ENCODE measurements around the gene DAZ2.
"Not testable (repeated sequence)": the region's sequence is repeated elsewhere in the genome, so short reads cannot be mapped to it uniquely, and the experiment has no call there.

DAZ2 gene

DNA sequence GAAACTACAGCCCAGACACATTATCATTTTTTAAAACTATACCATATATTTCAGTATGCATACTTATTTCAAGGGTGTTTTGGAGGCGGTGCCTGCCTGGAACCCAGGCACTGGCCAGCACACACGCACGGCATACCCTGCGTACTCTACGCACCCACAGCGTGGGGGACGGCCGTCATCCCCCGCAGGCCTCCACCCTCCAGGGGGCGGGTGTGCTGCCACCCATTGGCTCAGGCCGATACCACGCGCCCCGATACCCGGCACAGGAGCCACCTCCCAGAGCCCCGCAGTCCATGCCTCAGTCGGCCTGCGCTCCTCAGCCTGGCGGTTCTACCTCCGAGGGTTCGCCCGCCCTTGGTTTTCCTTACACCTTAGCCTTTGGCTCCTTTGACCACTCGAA is at the start of gene DAZ2:
DAZ2 (plus strand) TSS at position 301 of the 400 bp plus-strand sequence. CDS start 208 bp downstream, outside the sequence.
- not testable (repeated sequence) for DNase-seq

DNA sequence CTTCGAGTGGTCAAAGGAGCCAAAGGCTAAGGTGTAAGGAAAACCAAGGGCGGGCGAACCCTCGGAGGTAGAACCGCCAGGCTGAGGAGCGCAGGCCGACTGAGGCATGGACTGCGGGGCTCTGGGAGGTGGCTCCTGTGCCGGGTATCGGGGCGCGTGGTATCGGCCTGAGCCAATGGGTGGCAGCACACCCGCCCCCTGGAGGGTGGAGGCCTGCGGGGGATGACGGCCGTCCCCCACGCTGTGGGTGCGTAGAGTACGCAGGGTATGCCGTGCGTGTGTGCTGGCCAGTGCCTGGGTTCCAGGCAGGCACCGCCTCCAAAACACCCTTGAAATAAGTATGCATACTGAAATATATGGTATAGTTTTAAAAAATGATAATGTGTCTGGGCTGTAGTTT is 20.4 kb upstream of the DAZ2 start, which contains the start of gene DAZ1:
DAZ1 (minus strand) TSS at position 101 of the 400 bp plus-strand sequence. CDS start 208 bp downstream, outside the sequence.
- not testable (repeated sequence) for DNase-seq

DNA sequence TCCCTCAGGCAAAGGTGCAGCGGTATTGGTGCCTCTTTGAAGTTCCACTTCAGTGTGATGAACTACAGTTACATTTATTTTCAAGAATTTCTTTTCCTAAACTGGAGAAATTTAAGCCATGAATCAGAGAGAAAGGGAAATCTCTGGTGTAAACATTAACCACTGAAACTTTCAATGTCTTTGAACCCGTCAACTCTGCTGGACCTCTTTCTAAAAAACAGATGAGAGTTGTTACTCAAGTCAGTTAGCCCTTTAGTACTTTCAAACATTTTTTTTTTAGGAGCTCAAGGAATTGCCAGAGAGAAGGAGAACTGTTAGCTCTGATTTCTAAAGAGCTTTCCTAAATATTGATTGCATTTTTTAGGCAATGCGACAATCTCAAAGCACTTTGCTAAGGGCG is 11.9 kb upstream of the DAZ2 start:
- not testable (repeated sequence) for DNase-seq

- DNase-seq, result not testable (repeated sequence)
Measured at GRCh38 chrY:23209802-23210495, 9.4 kb upstream of the DAZ2 start.

DNA sequence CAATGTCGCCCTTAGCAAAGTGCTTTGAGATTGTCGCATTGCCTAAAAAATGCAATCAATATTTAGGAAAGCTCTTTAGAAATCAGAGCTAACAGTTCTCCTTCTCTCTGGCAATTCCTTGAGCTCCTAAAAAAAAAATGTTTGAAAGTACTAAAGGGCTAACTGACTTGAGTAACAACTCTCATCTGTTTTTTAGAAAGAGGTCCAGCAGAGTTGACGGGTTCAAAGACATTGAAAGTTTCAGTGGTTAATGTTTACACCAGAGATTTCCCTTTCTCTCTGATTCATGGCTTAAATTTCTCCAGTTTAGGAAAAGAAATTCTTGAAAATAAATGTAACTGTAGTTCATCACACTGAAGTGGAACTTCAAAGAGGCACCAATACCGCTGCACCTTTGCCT is 8.7 kb upstream of the DAZ2 start:
- not testable (repeated sequence) for DNase-seq

Data from NCI-H345 (cell line).